Ishikawa (cell line): ENCODE measurements around the gene NFE2L1.

Experiments
- CEBPB ChIP-seq: IDR thresholded peaks from 2 replicates; pipeline ENCODE4 v1.6.1; 2012
- CREB1 ChIP-seq: IDR thresholded peaks from 2 replicates; pipeline ENCODE4 v1.6.1; 2012; ENCODE audit warnings: low read depth
- EGR1 ChIP-seq: IDR thresholded peaks from 2 replicates; pipeline ENCODE4 v1.6.1; 2012
- EP300 ChIP-seq: IDR thresholded peaks from 2 replicates; pipeline ENCODE4 v1.6.1; 2012; ENCODE audit warnings: borderline replicate concordance
- FOXM1 ChIP-seq: IDR thresholded peaks from 2 replicates; pipeline ENCODE4 v1.6.1; 2012; ENCODE audit warnings: low read depth, borderline replicate concordance
- MAX ChIP-seq: IDR thresholded peaks from 2 replicates; pipeline ENCODE4 v1.6.1; 2012
- NFIC ChIP-seq: IDR thresholded peaks from 2 replicates; pipeline ENCODE4 v1.6.1; 2012
- RAD21 ChIP-seq: IDR thresholded peaks from 2 replicates; pipeline ENCODE4 v1.6.1; 2012; ENCODE audit warnings: low read depth
- REST ChIP-seq: IDR thresholded peaks from 2 replicates; pipeline ENCODE4 v1.6.1; 2012; ENCODE audit warnings: low read depth, mild to moderate bottlenecking
- TAF1 ChIP-seq: IDR thresholded peaks from 2 replicates; pipeline ENCODE4 v1.6.1; 2012; ENCODE audit warnings: low read depth, mild to moderate bottlenecking
- TCF12 ChIP-seq: IDR thresholded peaks from 2 replicates; pipeline ENCODE4 v1.6.1; 2012; ENCODE audit warnings: low read depth
- TEAD4 ChIP-seq: IDR thresholded peaks from 2 replicates; pipeline ENCODE4 v1.6.1; 2012
- USF1 ChIP-seq: IDR thresholded peaks from 2 replicates; pipeline ENCODE4 v1.6.1; 2012
- YY1 ChIP-seq: IDR thresholded peaks from 2 replicates; pipeline ENCODE4 v1.6.1; 2012; ENCODE audit warnings: low read depth
- ZBTB7A ChIP-seq: IDR thresholded peaks from 2 replicates; pipeline ENCODE4 v1.6.1; 2012; ENCODE audit warnings: low read depth

The NFE2L1 gene

GRCh38 chr17:48022901-48023300 is 25.3 kb upstream of the NFE2L1 start:
- TF ChIP-seq TEAD4 (no peak), ZBTB7A (no peak), TCF12 (no peak), MAX (no peak), REST (no peak), FOXM1 (no peak), NFIC (no peak), TAF1 (no peak), RAD21 (no peak), EGR1 (no peak), USF1 (no peak), YY1 (no peak), CREB1 (no peak)

GRCh38 chr17:48023400-48024148 is 24.6 kb upstream of the NFE2L1 start:
- peak; percentile 91 for TF ChIP-seq MAX
- TF ChIP-seq ZBTB7A = peak; percentile 82
- no peak for TF ChIP-seq RAD21
- no peak for TF ChIP-seq REST
- TF ChIP-seq YY1 = no peak
- TF ChIP-seq NFIC = peak; percentile 84
- no peak for TF ChIP-seq CEBPB
- no peak for TF ChIP-seq CREB1
- TF ChIP-seq USF1 = peak; percentile 57
- no peak for TF ChIP-seq EP300
- TF ChIP-seq FOXM1 = 0 out of 2 replicates have a peak, but pooled peaks have one; percentile 30
- peak; percentile 20; the same call in 1 of the 2 replicates for TF ChIP-seq TCF12
- TF ChIP-seq TEAD4 = 0 out of 2 replicates have a peak, but pooled peaks have one; percentile 10
- no peak for TF ChIP-seq EGR1
- peak; percentile 18; the same call in 1 of the 2 replicates for TF ChIP-seq TAF1

GRCh38 chr17:48024149-48025039 is 23.8 kb upstream of the NFE2L1 start:
- TF ChIP-seq TEAD4 (peak; percentile 41; the same call in 1 of the 2 replicates), CREB1 (no peak), TCF12 (peak; percentile 10; the same call in 1 of the 2 replicates), EP300 (0 out of 2 replicates have a peak, but pooled peaks have one; percentile 11), USF1 (no peak), RAD21 (no peak), NFIC (no peak), MAX (peak; percentile 29; the same call in 1 of the 2 replicates)

- no peak for TF ChIP-seq FOXM1
- no peak for TF ChIP-seq NFIC
- 0 out of 2 replicates have a peak, but pooled peaks have one; percentile 11 for TF ChIP-seq CREB1
- peak; percentile 41; the same call in 1 of the 2 replicates for TF ChIP-seq TEAD4
- TF ChIP-seq TAF1 = peak; percentile 30; the same call in 1 of the 2 replicates
- TF ChIP-seq EGR1 = no peak
- 0 out of 2 replicates have a peak, but pooled peaks have one; percentile 4 for TF ChIP-seq YY1
- TF ChIP-seq USF1 = peak; percentile 87
- TF ChIP-seq EP300 = 0 out of 2 replicates have a peak, but pooled peaks have one; percentile 8
- no peak for TF ChIP-seq CEBPB
- no peak for TF ChIP-seq TCF12
- TF ChIP-seq REST = no peak
- no peak for TF ChIP-seq ZBTB7A
- TF ChIP-seq MAX = peak; percentile 94
- TF ChIP-seq RAD21 = peak; percentile 92
Measured at GRCh38 chr17:48025040-48025903, 22.9 kb upstream of the NFE2L1 start.
